ENCODE measurements around the gene ALLC. TPM values are rescaled to one million over a fixed set of nuclear protein-coding genes. Genes with fewer than 3 reads are reported as not detected.

ALLC gene
- total RNA-seq, 1 donor from 2014 or later: not detected

Other genes with a start within 250 kb of the ALLC start
- gene ADI1, start 138.7 kb upstream of the ALLC start, total RNA-seq: 39.8 and 42.7 TPM in 2 replicates
- gene RNASEH1, start 99.9 kb upstream of the ALLC start, total RNA-seq: 29.0 and 30.3 TPM in 2 replicates
- gene RPS7, start 82.9 kb upstream of the ALLC start, total RNA-seq: 1,612 and 1,642 TPM in 2 replicates
- gene COLEC11, start 63.1 kb upstream of the ALLC start, total RNA-seq: 0.11 TPM in 1 of 2 replicates, not detected in the other
- not detected in 2 replicates for gene DCDC2C, start 45.4 kb downstream of the ALLC start, total RNA-seq